ENCODE data around the gene SLC39A11. TPM values are rescaled to one million over a fixed set of nuclear protein-coding genes. Genes with fewer than 3 reads are reported as not detected.

SLC39A11 gene
- total RNA-seq, 4 donors from 2014 or later = 45.2 to 59.5 (median 49.2) TPM

DNA sequence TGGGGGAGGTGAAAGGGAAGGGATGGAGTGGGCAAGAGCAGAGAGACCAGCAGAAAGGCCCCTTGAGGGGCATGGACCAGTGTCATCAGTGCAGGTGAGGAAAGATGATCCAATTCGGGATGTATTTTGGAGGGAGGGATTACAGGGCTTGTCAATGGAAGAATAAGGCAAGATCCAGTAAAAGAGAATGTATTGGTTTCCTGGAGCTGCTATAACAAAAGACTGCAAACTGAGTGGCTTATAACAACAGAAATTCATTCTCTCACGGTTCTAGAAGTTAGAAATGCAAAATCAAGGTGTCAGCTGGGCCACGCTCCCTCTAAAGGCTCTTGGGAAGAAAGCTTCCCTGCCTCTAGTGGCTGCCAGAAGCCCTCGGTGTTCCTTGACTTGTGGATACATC is 41.7 kb downstream of the SLC39A11 start:
- Histone ChIP-seq H3K4me3 (no peak overlapping the region), H3K27ac (no peak overlapping the region), H3K27me3 (no peaks in the 10 kb centered on the region), H3K9me3 (no peaks in the 10 kb centered on the region), H3K4me1 (peaks cover 7% of the 10 kb centered on the region), H3K36me3 (peaks cover 9% of the 10 kb centered on the region)
- WGBS = 92% methylated on average over 4 of the region's 4 CpGs
- TF ChIP-seq POLR2AphosphoS5 (IDR thresholded peaks at IDR 0.05) (no peak), POLR2A (IDR thresholded peaks at IDR 0.05) (no peak), EP300 (IDR thresholded peaks at IDR 0.05) (no peak)
- TF ChIP-seq, protein P1, sequence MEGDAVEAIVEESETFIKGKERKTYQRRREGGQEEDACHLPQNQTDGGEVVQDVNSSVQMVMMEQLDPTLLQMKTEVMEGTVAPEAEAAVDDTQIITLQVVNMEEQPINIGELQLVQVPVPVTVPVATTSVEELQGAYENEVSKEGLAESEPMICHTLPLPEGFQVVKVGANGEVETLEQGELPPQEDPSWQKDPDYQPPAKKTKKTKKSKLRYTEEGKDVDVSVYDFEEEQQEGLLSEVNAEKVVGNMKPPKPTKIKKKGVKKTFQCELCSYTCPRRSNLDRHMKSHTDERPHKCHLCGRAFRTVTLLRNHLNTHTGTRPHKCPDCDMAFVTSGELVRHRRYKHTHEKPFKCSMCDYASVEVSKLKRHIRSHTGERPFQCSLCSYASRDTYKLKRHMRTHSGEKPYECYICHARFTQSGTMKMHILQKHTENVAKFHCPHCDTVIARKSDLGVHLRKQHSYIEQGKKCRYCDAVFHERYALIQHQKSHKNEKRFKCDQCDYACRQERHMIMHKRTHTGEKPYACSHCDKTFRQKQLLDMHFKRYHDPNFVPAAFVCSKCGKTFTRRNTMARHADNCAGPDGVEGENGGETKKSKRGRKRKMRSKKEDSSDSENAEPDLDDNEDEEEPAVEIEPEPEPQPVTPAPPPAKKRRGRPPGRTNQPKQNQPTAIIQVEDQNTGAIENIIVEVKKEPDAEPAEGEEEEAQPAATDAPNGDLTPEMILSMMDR (IDR thresholded peaks at IDR 0.05) = no peak
- no peak for DNase-seq (ENCODE audit: low spot score in 2 of 2)

DNA sequence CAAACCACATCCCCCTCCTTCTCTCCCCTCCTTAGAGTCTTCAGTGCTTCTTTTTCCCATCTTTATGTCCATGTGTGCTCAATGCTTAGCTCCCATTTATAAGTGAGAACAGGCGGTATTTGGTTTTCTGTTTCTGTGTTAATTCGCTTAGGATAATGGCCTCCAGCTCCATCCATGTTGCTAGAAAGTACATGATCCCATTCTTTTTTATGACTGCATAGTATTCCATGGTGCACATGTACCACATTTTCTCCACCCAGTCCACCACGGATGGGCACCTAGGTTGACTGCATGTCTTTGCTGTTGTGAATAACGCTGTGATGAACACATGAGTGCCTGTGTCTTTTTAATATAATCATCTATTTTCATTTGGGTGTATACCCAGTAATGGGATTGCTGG is 44.3 kb downstream of the SLC39A11 start:
- WGBS = 95% methylated on average over 4 of the region's 4 CpGs
- no peak overlapping the region for H3K4me3 ChIP-seq
- TF ChIP-seq EP300 (IDR thresholded peaks at IDR 0.05) (no peak), POLR2AphosphoS5 (IDR thresholded peaks at IDR 0.05) (no peak), POLR2A (IDR thresholded peaks at IDR 0.05) (no peak)
- TF ChIP-seq, protein P1 (IDR thresholded peaks at IDR 0.05) = no peak
- H3K36me3 ChIP-seq = peaks cover 9% of the 10 kb centered on the region
- DNase-seq (ENCODE audit: low spot score in 2 of 2) = no peak
- no peak overlapping the region for H3K27ac ChIP-seq
- peaks cover 21% of the 10 kb centered on the region for H3K4me1 ChIP-seq
- H3K9me3 ChIP-seq = no peaks in the 10 kb centered on the region
- no peaks in the 10 kb centered on the region for H3K27me3 ChIP-seq

DNA sequence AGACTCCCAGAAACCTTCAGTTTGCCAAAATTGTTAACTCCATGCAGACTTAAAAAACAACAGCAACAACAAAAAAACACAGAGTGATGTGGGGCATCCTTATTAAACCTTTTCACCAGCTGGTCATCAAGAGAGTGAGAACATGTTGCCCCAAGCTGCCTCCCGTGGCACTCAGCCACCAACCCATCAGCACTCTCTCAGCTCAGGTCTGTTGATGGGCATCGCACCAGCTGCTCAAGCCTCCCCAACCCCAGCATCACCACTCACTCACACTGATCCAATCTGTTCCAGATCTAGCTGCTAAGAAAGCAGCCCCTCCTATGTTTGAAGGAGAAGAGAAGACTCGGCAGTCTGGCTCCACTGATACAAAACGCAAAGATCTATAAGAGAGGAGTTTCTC is 46.8 kb downstream of the SLC39A11 start:
- TF ChIP-seq EP300 (IDR thresholded peaks at IDR 0.05) (no peak), POLR2AphosphoS5 (IDR thresholded peaks at IDR 0.05) (no peak), POLR2A (IDR thresholded peaks at IDR 0.05) (no peak)
- TF ChIP-seq, protein P1 (IDR thresholded peaks at IDR 0.05) = no peak
- no peak for DNase-seq (ENCODE audit: low spot score in 2 of 2)
- no peak overlapping the region for H3K27ac ChIP-seq
- H3K27me3 ChIP-seq = no peaks in the 10 kb centered on the region
- no peak overlapping the region for H3K4me3 ChIP-seq
- H3K9me3 ChIP-seq = no peaks in the 10 kb centered on the region
- peaks cover 3% of the 10 kb centered on the region for H3K36me3 ChIP-seq
- WGBS = 88% methylated on average over 4 of the region's 4 CpGs
- peaks cover 29% of the 10 kb centered on the region for H3K4me1 ChIP-seq

DNA sequence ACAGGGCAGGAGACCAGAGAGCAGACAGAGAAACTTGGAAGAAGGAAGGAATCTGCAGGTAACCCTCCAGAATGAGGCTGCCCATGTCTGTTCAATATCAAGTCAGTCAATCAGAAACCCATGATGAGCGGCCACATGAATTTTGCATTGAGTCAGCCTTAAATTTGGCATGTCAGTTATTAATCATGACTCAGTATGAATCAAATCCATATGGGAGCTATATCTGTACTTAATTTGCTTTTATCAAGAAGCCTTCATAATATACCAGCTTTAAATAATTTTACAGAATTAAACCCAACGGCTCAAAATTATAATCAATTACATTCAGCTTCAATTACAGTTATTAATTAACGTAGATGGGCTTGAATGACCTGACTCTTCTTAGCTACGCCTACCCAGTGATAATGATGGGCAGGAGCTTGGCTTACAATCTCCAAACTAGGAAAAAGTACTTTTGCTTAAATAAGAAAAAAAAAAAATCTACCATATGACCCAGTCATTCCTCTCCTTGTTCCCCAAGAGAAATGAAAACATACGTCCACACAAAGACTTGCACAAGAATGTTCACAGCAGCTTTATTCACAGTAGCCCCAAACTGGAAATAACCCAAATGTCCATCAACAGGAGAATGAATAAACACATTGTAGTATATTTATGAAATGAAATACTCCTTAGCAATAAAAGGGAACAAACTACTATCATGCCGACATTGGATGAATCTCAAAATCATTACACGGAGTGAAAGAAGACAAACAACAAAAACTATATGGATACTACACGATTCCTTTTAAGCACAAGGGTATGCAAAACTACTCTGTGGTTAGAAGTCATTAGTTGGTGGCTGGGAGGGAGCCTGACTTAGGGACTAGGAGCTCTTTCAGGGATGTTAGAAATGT is 48.6 kb downstream of the SLC39A11 start:
- TF ChIP-seq POLR2AphosphoS5 (IDR thresholded peaks at IDR 0.05) = no peak
- Histone ChIP-seq H3K4me3 (no peak overlapping the region), H3K36me3 (no peaks in the 10 kb centered on the region), H3K27me3 (no peaks in the 10 kb centered on the region), H3K9me3 (no peaks in the 10 kb centered on the region), H3K4me1 (peaks cover 23% of the 10 kb centered on the region), H3K27ac (peak overlapping the region; percentile 45)
- DNase-seq (ENCODE audit: low spot score in 2 of 2) = no peak
- 54% methylated on average over 8 of the region's 8 CpGs for WGBS

DNA sequence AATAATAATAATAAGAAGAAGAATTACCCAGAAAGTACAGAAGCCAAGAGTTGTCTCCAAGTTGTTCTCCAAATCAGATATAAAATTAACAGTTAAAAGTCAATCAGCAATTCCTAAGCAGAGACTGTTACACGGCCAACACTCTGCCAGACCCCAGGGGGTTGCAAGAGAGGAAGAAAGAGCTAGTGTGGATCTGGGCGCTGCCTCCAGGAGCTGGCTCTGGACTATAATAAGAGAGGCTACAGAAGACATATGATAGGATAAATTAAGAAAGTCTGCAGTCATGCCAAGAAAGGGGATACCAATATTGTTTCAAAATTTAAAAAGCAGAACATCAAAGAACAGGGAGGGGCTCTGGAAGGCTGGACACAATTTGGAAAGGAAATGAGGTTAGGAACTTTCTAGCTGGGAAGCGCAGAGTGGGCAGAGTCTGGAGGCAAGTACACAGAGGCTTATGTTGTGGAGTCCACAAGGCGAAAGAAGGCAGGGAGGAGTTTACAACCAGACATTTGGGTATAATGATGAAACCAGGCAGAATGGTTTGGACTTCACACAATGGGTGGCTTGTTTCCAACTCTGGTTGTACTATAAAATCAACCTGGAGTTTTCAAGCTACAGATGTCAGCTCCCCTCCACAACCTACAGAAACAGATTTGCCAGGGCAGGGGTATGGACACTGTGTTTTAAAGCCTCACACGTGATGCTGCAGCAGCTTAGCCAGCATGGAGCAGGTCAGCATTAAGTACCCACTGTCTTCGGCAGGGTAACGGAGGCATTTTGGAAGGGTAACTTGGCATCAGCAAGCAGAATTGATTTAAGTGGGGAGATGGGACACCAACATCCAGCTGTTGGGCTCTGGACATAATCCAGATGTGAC is 49.4 kb downstream of the SLC39A11 start:
- 40% methylated on average over 7 of the region's 7 CpGs for WGBS
- no peak for DNase-seq (ENCODE audit: low spot score in 2 of 2)
- Histone ChIP-seq H3K9me3 (no peaks in the 10 kb centered on the region), H3K27me3 (no peaks in the 10 kb centered on the region), H3K36me3 (no peaks in the 10 kb centered on the region), H3K4me1 (peaks cover 22% of the 10 kb centered on the region), H3K27ac (peak overlapping the region; percentile 45), H3K4me3 (no peak overlapping the region)
- TF ChIP-seq POLR2A (IDR thresholded peaks at IDR 0.05) (no peak), EP300 (IDR thresholded peaks at IDR 0.05) (no peak), POLR2AphosphoS5 (IDR thresholded peaks at IDR 0.05) (no peak)
- TF ChIP-seq, protein P1 (IDR thresholded peaks at IDR 0.05) = no peak
